ENCODE results near the gene NHSL2. TPM values are rescaled to one million over a fixed set of nuclear protein-coding genes. Genes with fewer than 3 reads are reported as not detected.

Gene NHSL2
- total RNA-seq, 1 donor from 2014 or later = 11.3 TPM

- H3K4me1 Mint-ChIP-seq (ENCODE audit: unreplicated experiment) = peaks cover 4% of the 10 kb centered on the region
- no peak for TF ChIP-seq CTCF (conservative IDR thresholded peaks at IDR 0.05)
Measured at GRCh38 chrX:72108666-72109065, 198.0 kb downstream of the NHSL2 start.

GRCh38 chrX:72110051-72110875 lies 199.6 kb downstream of the NHSL2 start:
- Mint-ChIP-seq H3K4me1 (ENCODE audit: unreplicated experiment) (peaks cover 7% of the 10 kb centered on the region), H3K36me3 (peaks cover 6% of the 10 kb centered on the region), H3K4me3 (no peak overlapping the region), H3K27me3 (peaks cover 5% of the 10 kb centered on the region), H3K9me3 (peaks cover 9% of the 10 kb centered on the region), H3K27ac (no peak overlapping the region)
- no peak for TF ChIP-seq CTCF (conservative IDR thresholded peaks at IDR 0.05)
- DNase-seq (ENCODE audit: extremely low spot score, unreplicated experiment) = no peak

More at GRCh38 chrX:72108666-72109065, 198.0 kb downstream of the NHSL2 start:
- DNase-seq (ENCODE audit: extremely low spot score, unreplicated experiment) = no peak
- no peak overlapping the region for H3K27ac Mint-ChIP-seq
- peaks cover 5% of the 10 kb centered on the region for H3K27me3 Mint-ChIP-seq
- no peak overlapping the region for H3K4me3 Mint-ChIP-seq
- peaks cover 6% of the 10 kb centered on the region for H3K36me3 Mint-ChIP-seq
- peaks cover 9% of the 10 kb centered on the region for H3K9me3 Mint-ChIP-seq

- Mint-ChIP-seq H3K27ac (no peak overlapping the region), H3K9me3 (peaks cover 9% of the 10 kb centered on the region), H3K27me3 (peaks cover 5% of the 10 kb centered on the region), H3K36me3 (peaks cover 6% of the 10 kb centered on the region), H3K4me3 (no peak overlapping the region), H3K4me1 (ENCODE audit: unreplicated experiment) (peaks cover 7% of the 10 kb centered on the region)
- no peak for DNase-seq (ENCODE audit: extremely low spot score, unreplicated experiment)
- no peak for TF ChIP-seq CTCF (conservative IDR thresholded peaks at IDR 0.05)
Measured at GRCh38 chrX:72110876-72111708, 200.4 kb downstream of the NHSL2 start.

GRCh38 chrX:72113461-72113860 lies 202.8 kb downstream of the NHSL2 start:
- no peaks in the 10 kb centered on the region for H3K9me3 Mint-ChIP-seq
- no peak overlapping the region for H3K27ac Mint-ChIP-seq

GRCh38 chrX:72114306-72114705 lies 203.7 kb downstream of the NHSL2 start:
- DNase-seq (ENCODE audit: extremely low spot score, unreplicated experiment) = no peak
- no peak for TF ChIP-seq CTCF (conservative IDR thresholded peaks at IDR 0.05)
- Mint-ChIP-seq H3K27me3 (no peaks in the 10 kb centered on the region), H3K4me3 (no peak overlapping the region), H3K4me1 (ENCODE audit: unreplicated experiment) (peaks cover 12% of the 10 kb centered on the region), H3K9me3 (no peaks in the 10 kb centered on the region), H3K36me3 (no peaks in the 10 kb centered on the region), H3K27ac (no peak overlapping the region)

More at GRCh38 chrX:72113461-72113860, 202.8 kb downstream of the NHSL2 start:
- Mint-ChIP-seq H3K4me3 (no peak overlapping the region), H3K36me3 (no peaks in the 10 kb centered on the region), H3K4me1 (ENCODE audit: unreplicated experiment) (peaks cover 12% of the 10 kb centered on the region), H3K27me3 (no peaks in the 10 kb centered on the region)
- no peak for TF ChIP-seq CTCF (conservative IDR thresholded peaks at IDR 0.05)
- DNase-seq (ENCODE audit: extremely low spot score, unreplicated experiment) = no peak
